GM10266 (cell line): ENCODE results near the gene CTBP1.

ENCODE experiments used
- DNase-seq: peaks from one replicate; pipeline ENCODE4 v3.0.0; 2012; ENCODE audit errors: extremely low spot score
- TF ChIP-seq, protein P1 (sequence below): IDR thresholded peaks from 2 replicates; pipeline ENCODE4 v1.5.1; 2012; ENCODE audit warnings: mild to moderate bottlenecking, low read depth; ENCODE audit not compliant: control insufficient read depth, insufficient read depth; ENCODE audit errors: missing control alignments

CTBP1 gene

DNA sequence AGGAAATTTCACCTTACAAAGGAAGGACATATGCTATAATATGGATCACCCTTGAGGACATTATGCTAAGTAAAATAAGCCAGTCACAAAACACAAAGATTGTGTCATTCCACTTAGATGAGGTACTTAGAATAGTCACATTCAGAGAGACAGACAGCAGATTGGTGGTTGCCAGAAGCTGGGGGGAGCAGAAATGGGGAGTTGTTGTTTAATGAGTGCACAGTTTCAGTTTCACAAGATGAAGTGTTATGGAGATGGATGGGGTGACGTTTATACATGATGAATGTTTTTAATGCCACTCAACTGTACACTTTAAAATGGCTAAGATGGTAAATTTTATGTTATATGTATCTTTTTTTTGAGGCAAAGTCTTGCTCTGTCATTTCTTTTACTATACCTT lies 61.7 kb downstream of the CTBP1 start:
- TF ChIP-seq, protein P1, sequence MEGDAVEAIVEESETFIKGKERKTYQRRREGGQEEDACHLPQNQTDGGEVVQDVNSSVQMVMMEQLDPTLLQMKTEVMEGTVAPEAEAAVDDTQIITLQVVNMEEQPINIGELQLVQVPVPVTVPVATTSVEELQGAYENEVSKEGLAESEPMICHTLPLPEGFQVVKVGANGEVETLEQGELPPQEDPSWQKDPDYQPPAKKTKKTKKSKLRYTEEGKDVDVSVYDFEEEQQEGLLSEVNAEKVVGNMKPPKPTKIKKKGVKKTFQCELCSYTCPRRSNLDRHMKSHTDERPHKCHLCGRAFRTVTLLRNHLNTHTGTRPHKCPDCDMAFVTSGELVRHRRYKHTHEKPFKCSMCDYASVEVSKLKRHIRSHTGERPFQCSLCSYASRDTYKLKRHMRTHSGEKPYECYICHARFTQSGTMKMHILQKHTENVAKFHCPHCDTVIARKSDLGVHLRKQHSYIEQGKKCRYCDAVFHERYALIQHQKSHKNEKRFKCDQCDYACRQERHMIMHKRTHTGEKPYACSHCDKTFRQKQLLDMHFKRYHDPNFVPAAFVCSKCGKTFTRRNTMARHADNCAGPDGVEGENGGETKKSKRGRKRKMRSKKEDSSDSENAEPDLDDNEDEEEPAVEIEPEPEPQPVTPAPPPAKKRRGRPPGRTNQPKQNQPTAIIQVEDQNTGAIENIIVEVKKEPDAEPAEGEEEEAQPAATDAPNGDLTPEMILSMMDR: no peak
- DNase-seq: peak; percentile 17

DNA sequence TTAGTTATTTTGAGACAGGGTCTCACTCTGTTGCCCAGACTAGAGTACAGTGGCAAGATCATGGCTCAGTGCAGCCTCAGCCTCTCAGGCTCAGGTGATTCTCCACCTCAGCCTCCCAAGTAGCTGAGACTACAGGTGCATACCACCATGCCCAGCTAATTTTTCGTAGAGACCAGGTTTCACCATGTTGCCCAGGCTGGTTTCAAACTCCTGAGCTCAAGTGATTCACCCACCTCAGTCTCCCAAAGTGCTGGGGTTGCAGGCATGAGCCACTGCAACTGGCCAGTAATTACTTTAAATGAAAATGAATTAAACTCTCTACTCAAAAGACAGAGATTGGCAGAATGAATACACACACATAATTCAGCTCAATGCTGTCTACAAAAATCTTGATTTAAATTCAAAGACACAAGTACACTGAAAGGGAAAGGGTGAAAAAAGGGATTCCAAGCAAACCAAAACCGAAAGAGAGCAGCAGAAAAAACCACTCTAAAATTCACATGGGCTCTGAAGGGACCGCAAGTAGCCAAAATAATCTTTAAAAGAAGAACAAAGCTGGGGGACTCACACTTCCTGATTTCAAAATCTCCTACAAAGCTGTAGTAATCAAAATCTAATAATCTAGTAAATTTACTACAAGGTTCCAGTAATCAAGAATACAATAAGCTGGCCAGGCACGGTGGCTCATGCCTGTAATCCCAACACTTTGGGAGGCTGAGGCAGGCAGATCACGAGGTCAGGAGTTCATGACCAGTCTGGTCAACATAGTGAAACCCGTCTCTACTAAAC lies 64.8 kb downstream of the CTBP1 start:
- DNase-seq: peak; percentile 71
- TF ChIP-seq, protein P1: no peak

DNA sequence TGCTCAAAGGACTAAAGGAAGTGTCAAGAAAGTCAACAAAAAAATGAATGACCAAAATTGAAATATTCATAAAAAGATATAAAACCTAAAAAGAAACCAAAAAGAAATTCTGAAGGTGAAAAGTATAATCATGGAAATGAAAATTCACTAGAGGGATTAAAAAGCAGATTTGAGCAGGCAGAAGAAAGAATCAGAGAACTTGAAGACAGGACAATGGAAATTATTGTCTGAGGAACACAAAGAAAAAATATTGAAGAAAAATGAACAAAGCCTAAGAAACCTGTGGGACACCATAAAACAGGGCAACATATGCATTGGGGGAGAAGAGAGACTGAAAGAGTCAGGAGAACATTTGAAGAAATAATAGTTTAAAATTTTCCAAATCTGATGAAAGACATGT lies 66.6 kb downstream of the CTBP1 start:
- no peak for DNase-seq
- TF ChIP-seq, protein P1: no peak

DNA sequence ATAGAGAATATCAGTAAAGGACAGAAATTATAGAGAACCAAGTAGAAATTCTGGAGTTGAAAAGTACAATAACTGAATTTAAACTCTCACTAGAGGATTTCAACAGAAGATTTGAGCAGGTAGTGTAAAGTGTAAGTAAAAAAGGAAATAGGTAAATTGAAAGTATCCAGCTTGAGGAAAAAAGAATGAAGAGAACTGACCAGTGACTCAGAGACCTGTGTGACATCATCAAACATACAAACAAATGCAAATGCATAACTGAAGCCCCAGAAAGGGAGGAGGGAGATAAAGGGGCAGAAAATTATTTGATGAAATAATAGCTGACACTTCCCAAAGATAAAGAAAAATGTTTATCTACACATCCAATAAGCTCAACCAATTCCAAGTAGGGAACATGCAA lies 68.3 kb downstream of the CTBP1 start:
- no peak for DNase-seq
- TF ChIP-seq, protein P1: no peak

DNA sequence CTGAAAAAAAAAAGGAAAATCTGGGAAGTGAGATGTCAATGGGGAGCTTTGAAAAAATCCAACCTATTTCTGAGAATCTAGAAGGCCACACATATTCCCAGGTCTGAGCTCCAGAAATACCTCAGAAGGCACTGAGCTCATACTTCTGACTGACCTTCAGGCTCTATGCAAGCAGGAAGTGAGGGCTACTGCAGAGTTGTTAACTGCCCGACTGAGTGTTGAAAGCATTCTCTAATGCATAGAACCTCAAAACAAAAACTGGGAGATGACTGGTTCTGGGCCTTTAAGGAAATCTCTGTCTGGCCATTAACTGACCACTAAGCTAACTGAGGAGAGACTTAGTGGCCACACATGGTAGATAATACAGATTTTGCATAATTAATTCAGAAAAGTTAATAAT lies 69.0 kb downstream of the CTBP1 start:
- TF ChIP-seq, protein P1: no peak
- no peak for DNase-seq

DNA sequence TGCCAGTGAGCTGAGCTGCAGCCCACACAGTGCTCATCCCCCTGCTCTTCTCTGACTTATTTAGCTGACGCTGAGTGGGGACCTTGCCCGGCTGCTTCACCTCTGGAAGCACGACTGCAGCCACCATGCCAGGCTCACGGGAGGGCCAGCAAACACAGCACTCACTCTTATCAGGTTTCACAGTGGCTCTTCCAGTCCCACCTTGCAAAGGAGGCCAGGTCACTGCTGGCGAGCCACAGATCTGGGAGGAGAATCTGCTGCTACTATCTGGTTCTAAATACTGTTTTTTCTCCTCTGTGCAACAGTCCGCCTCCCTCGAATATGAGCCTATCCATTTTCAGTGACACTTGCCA lies 69.9 kb downstream of the CTBP1 start:
- TF ChIP-seq, protein P1: no peak
- DNase-seq: no peak

DNA sequence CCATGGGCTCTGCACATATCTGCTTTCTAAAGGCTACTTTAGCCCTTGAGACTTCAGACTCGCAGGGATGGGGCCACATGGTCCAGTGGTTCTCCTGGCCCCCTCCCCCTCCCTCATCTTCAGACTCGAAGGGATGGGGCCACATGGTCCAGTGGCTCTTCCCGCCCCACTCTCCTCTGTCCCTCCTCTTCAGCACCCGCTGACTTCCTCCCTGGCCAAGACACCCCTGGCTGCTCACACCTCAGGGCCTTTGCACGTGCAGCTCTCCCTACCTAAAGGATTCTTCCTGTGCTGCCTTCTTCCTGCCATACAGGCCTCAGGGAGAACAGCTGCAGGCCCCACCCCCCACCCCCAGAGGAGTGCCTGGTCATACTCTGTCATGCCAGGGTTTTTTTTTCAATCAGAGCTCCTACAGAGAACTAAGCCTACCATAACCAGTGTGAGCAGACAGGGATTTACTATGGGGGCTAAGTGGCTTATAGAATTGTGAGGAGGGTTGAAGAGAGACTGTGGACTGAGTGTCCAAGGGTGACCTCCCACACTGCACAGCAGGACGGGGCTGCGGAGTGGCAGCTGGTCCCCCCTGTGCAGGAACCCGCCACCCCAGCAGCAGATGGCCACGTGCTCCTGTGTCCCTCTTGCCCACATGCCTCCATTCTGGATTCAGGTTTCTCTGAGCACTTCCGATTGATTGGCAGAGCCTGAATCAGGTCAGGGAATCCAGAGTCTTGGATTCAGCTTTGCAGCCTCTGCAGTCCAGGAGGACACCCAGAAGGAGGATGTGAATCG lies 70.4 kb downstream of the CTBP1 start:
- no peak for DNase-seq
- TF ChIP-seq, protein P1: no peak
